HG03521 (cell line): ENCODE results near the gene FAM177B.

Experiments used
- ATAC-seq: cut with Tn5 transposase; IDR thresholded peaks from one replicate; pipeline ENCODE4 v1.9.1; 2021; ENCODE audit warnings: mild to moderate bottlenecking, moderate library complexity; ENCODE audit not compliant: unreplicated experiment

FAM177B gene

GRCh38 chr1:222736972-222737371 lies at the start of gene FAM177B:
Gene FAM177B (plus strand): TSS chr1:222737202. CDS start chr1:222746546, 9,344 bp downstream.
- no peak for ATAC-seq

- no peak for ATAC-seq
Measured at GRCh38 chr1:222691016-222691415, 46.0 kb upstream of the FAM177B start.

- no peak for ATAC-seq
Measured at GRCh38 chr1:222694927-222695326, 42.1 kb upstream of the FAM177B start.

- ATAC-seq, result no peak
Measured at GRCh38 chr1:222696741-222697140, 40.3 kb upstream of the FAM177B start.

- ATAC-seq, result no peak
Measured at GRCh38 chr1:222697203-222697602, 39.8 kb upstream of the FAM177B start.

GRCh38 chr1:222697826-222698225 lies 39.2 kb upstream of the FAM177B start:
- no peak for ATAC-seq

GRCh38 chr1:222702210-222702609 lies 34.8 kb upstream of the FAM177B start:
- no peak for ATAC-seq

GRCh38 chr1:222704260-222704659 lies 32.7 kb upstream of the FAM177B start:
- ATAC-seq, result no peak

GRCh38 chr1:222706815-222707214 lies 30.2 kb upstream of the FAM177B start:
- no peak for ATAC-seq

- ATAC-seq, result no peak
Measured at GRCh38 chr1:222709700-222710153, 27.3 kb upstream of the FAM177B start.

GRCh38 chr1:222711319-222712252 lies 25.4 kb upstream of the FAM177B start:
- peak; percentile 36 for ATAC-seq

- ATAC-seq, result peak; percentile 80
Measured at GRCh38 chr1:222712253-222713090, 24.5 kb upstream of the FAM177B start, which contains the start of the genes AIDA and BROX. Gene AIDA (minus strand): TSS chr1:222712491. CDS start chr1:222712317, 174 bp downstream. Gene BROX (plus strand): TSS chr1:222712564. CDS start chr1:222715700, 3,136 bp downstream.

- peak; percentile 51 for ATAC-seq
Measured at GRCh38 chr1:222713091-222713961, 23.7 kb upstream of the FAM177B start.

GRCh38 chr1:222716393-222716792 lies 20.6 kb upstream of the FAM177B start:
- no peak for ATAC-seq

- no peak for ATAC-seq
Measured at GRCh38 chr1:222728746-222729145, 8.3 kb upstream of the FAM177B start.

GRCh38 chr1:222730866-222731265 lies 6.1 kb upstream of the FAM177B start:
- no peak for ATAC-seq

GRCh38 chr1:222732216-222733159 lies 4.5 kb upstream of the FAM177B start:
- peak; percentile 98 for ATAC-seq

- no peak for ATAC-seq
Measured at GRCh38 chr1:222734740-222735139, 2.3 kb upstream of the FAM177B start.

- ATAC-seq, result no peak
Measured at GRCh38 chr1:222736470-222736869, 532 bp upstream of the FAM177B start.
